H9 (cell line): Measurements from ENCODE around the gene SNX1. TPM values are rescaled to one million over a fixed set of nuclear protein-coding genes. Genes with fewer than 3 reads are reported as not detected.

Experiments used
- DNase-seq: peaks from one replicate; pipeline ENCODE4 v3.0.0-alpha.2; 2017
- H2AFZ ChIP-seq: one replicate; pipeline ENCODE4 v1.6.1; 2013; ENCODE audit warnings: mild to moderate bottlenecking, low read length, control low read depth, moderate library complexity
- H2AK5ac ChIP-seq: 2 replicates; pipeline ENCODE4 v1.6.1; 2013; ENCODE audit warnings: low read length, control low read depth, mixed read lengths; ENCODE audit not compliant: insufficient read length
- H2BK120ac ChIP-seq: one replicate; pipeline ENCODE4 v1.6.1; 2013; ENCODE audit warnings: low read depth, mild to moderate bottlenecking, low read length, control low read depth, inconsistent platforms; ENCODE audit not compliant: poor library complexity, severe bottlenecking
- H2BK12ac ChIP-seq: 2 replicates; pipeline ENCODE4 v1.6.1; 2013; ENCODE audit warnings: low read length, control low read depth, mixed read lengths, low read depth; ENCODE audit not compliant: insufficient read length
- H2BK15ac ChIP-seq: 2 replicates; pipeline ENCODE4 v1.6.1; 2013; ENCODE audit warnings: low read depth, low read length, control low read depth
- H2BK20ac ChIP-seq: one replicate; pipeline ENCODE4 v1.6.1; 2013; ENCODE audit warnings: low read depth, mild to moderate bottlenecking, low read length, control low read depth, inconsistent platforms; ENCODE audit not compliant: poor library complexity, severe bottlenecking
- H2BK5ac ChIP-seq: 2 replicates; pipeline ENCODE4 v1.6.1; 2013; ENCODE audit warnings: low read length, control low read depth, mixed read lengths; ENCODE audit not compliant: insufficient read length
- H3K14ac ChIP-seq: 2 replicates; pipeline ENCODE4 v1.6.1; 2013; ENCODE audit warnings: low read length, control low read depth; ENCODE audit not compliant: insufficient read depth
- H3K18ac ChIP-seq: 2 replicates; pipeline ENCODE4 v1.6.1; 2013; ENCODE audit warnings: low read depth, mild to moderate bottlenecking, mixed read lengths, low read length, control low read depth; ENCODE audit not compliant: insufficient read length
- H3K23ac ChIP-seq: 2 replicates; pipeline ENCODE4 v1.6.1; 2013; ENCODE audit warnings: low read length, control low read depth, mixed read lengths, low read depth; ENCODE audit not compliant: insufficient read length
- H3K23me2 ChIP-seq: 2 replicates; pipeline ENCODE4 v1.6.1; 2013; ENCODE audit warnings: low read depth, mild to moderate bottlenecking, mixed read lengths, low read length, control low read depth; ENCODE audit not compliant: insufficient read length, poor library complexity, severe bottlenecking
- H3K27ac ChIP-seq: 2 replicates; pipeline ENCODE4 v1.5.1; 2013; ENCODE audit warnings: low read length, control low read depth, mixed read lengths, low read depth; ENCODE audit not compliant: insufficient read length
- H3K27me3 ChIP-seq: 2 replicates; pipeline ENCODE4 v1.6.1; 2013; ENCODE audit warnings: low read length, control low read depth, inconsistent platforms; ENCODE audit not compliant: insufficient read depth
- H3K4ac ChIP-seq: 2 replicates; pipeline ENCODE4 v1.6.1; 2013; ENCODE audit warnings: low read depth, mild to moderate bottlenecking, control low read depth, inconsistent platforms, low read length, moderate library complexity
- H3K4me1 ChIP-seq: 2 replicates; pipeline ENCODE4 v1.6.1; 2013; ENCODE audit warnings: low read length, control low read depth, inconsistent platforms; ENCODE audit not compliant: insufficient read depth
- H3K4me2 ChIP-seq: 2 replicates; pipeline ENCODE4 v1.6.1; 2013; ENCODE audit warnings: low read length, control low read depth, mixed read lengths; ENCODE audit not compliant: insufficient read length, insufficient read depth
- H3K56ac ChIP-seq: 2 replicates; pipeline ENCODE4 v1.6.1; 2013; ENCODE audit warnings: low read depth, mild to moderate bottlenecking, mixed read lengths, low read length, control low read depth; ENCODE audit not compliant: insufficient read length
- H3K79me1 ChIP-seq: 2 replicates; pipeline ENCODE4 v1.6.1; 2013; ENCODE audit warnings: low read depth, mild to moderate bottlenecking, moderate library complexity, low read length, control low read depth, inconsistent platforms; ENCODE audit not compliant: insufficient read depth, poor library complexity, severe bottlenecking
- H3K79me2 ChIP-seq: 2 replicates; pipeline ENCODE4 v1.6.1; 2013; ENCODE audit warnings: low read length, control low read depth, inconsistent platforms; ENCODE audit not compliant: insufficient read depth
- H3K9ac ChIP-seq: 2 replicates; pipeline ENCODE4 v1.6.1; 2013; ENCODE audit warnings: low read length, control low read depth, mixed read lengths; ENCODE audit not compliant: insufficient read length; ENCODE audit errors: extremely low read depth
- H3K9me3 ChIP-seq: one replicate; pipeline ENCODE4 v1.6.1; 2013; ENCODE audit warnings: low read depth, low read length, inconsistent platforms; ENCODE audit not compliant: control insufficient read depth
- H3T11ph ChIP-seq: one replicate; pipeline ENCODE4 v1.6.1; 2013; ENCODE audit warnings: mild to moderate bottlenecking, low read length, control low read depth, inconsistent platforms
- H4K20me1 ChIP-seq: one replicate; pipeline ENCODE4 v1.6.1; 2013; ENCODE audit not compliant: control insufficient read depth, insufficient read length, insufficient read depth
- H4K5ac ChIP-seq: 2 replicates; pipeline ENCODE4 v1.6.1; 2013; ENCODE audit warnings: low read depth, mild to moderate bottlenecking, mixed read lengths, low read length, control low read depth; ENCODE audit not compliant: insufficient read length
- H4K8ac ChIP-seq: replicated peaks from 2 replicates; pipeline ENCODE4 v1.6.1; 2013; ENCODE audit warnings: low read length, control low read depth, mixed read lengths, low read depth; ENCODE audit not compliant: insufficient read length
- H4K91ac ChIP-seq: 2 replicates; pipeline ENCODE4 v1.6.1; 2013; ENCODE audit warnings: low read depth, mild to moderate bottlenecking, moderate library complexity, mixed read lengths, low read length, control low read depth; ENCODE audit not compliant: insufficient read length
- H3K27ac Mint-ChIP-seq, 3 experiments: 2 replicates in 2 of 3; 3 replicates in 1 of 3; pipeline ENCODE4 v1.8.0; 2020 to 2021; ENCODE audit warnings: mixed read lengths in 3 of 3, mild to moderate bottlenecking in 1 of 3, moderate library complexity in 1 of 3
- H3K27me3 Mint-ChIP-seq: 2 replicates; pipeline ENCODE4 v1.8.0; 2021; ENCODE audit warnings: low read depth, mild to moderate bottlenecking, moderate library complexity, mixed read lengths
- H3K36me3 Mint-ChIP-seq, 3 experiments: 2 replicates in 2 of 3; 3 replicates in 1 of 3; pipeline ENCODE4 v1.8.0; 2020 to 2021; ENCODE audit warnings: low read depth in 3 of 3, mixed read lengths in 3 of 3; ENCODE audit not compliant: insufficient read depth in 1 of 3
- H3K4me1 Mint-ChIP-seq, 2 experiments: 2 replicates each; pipeline ENCODE4 v1.8.0; 2020; ENCODE audit warnings: mixed read lengths in 2 of 2
- H3K4me3 Mint-ChIP-seq, 2 experiments: 2 replicates in 1 of 2; 3 replicates in 1 of 2; pipeline ENCODE4 v1.8.0; 2020 to 2021; ENCODE audit warnings: mild to moderate bottlenecking in 2 of 2, mixed read lengths in 2 of 2, moderate library complexity in 1 of 2
- H3K9me3 Mint-ChIP-seq, 2 experiments: 2 replicates in 1 of 2; 3 replicates in 1 of 2; pipeline ENCODE4 v1.8.0; 2020; ENCODE audit warnings: mild to moderate bottlenecking in 2 of 2, mixed read lengths in 2 of 2, moderate library complexity in 1 of 2
- WGBS: extraction: QIAGEN DNeasy Blood & Tissue Kit; methylation state at CpG from one replicate; pipeline ENCODE4 v1.1.7; 2013; ENCODE audit warnings: missing lambda C conversion rate, low lambda C conversion rate, mixed read lengths; ENCODE audit not compliant: insufficient read length; ENCODE audit errors: extremely low coverage; 5-methylcytosine and 5-hydroxymethylcytosine counted together
- total RNA-seq: library from RNA; stranded (reverse); gene quantifications from 2 replicates; pipeline ENCODE4 v1.2.1, GENCODE V29; 2021
- TF ChIP-seq, protein P1 (sequence below): fragments of 200-600 bp; sonication (generic); conservative IDR thresholded peaks from 3 replicates; pipeline ENCODE4 v1.8.0; 2021; ENCODE audit warnings: antibody characterized with exemption, mild to moderate bottlenecking

SNX1 gene
- total RNA-seq, 1 experiment from 2014 or later: 58.8 TPM

DNA sequence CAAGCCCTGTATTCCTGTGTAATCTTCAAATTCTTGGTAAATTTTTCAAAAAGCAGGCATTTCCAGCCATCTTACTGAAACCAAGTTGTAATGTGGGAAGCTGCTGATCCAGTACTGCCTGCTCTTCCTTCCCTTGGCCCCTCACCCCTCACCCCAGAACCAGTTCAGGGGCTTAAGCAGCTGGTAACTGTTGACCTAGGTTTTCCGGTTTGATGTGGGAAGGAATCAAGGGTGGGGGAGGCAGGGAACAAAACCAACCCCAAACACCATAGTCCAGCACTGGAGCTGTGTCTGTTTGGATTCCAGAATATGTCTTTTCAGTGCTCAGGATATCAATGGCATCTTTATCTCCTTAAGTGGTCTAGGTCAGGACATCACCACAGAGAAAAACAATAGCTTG, 26.7 kb downstream of the SNX1 start:
- H3K27me3 ChIP-seq: no peaks in the 10 kb centered on the region
- H3K4ac ChIP-seq: no peak overlapping the region
- no peaks in the 10 kb centered on the region for H4K20me1 ChIP-seq
- no peak for DNase-seq
- Mint-ChIP-seq H3K36me3 (peaks cover 5 to 56% (median 30%) of the 10 kb centered on the region in 3 experiments; a peak in 6 of 7 replicates), H3K27ac (no peak overlapping the region), H3K9me3 (no peaks in the 10 kb centered on the region), H3K4me1 (no peaks in the 10 kb centered on the region), H3K4me3 (no peak overlapping the region), H3K27me3 (no peaks in the 10 kb centered on the region)
- no peak overlapping the region for H2BK20ac ChIP-seq
- H3K79me1 ChIP-seq: no peaks in the 10 kb centered on the region
- no peaks in the 10 kb centered on the region for H3K79me2 ChIP-seq
- no peak overlapping the region for H2BK15ac ChIP-seq
- H3K27ac ChIP-seq: no peak overlapping the region
- no peak overlapping the region for H3K14ac ChIP-seq
- no peak overlapping the region for H2BK5ac ChIP-seq
- H3K18ac ChIP-seq: no peak overlapping the region
- no peak overlapping the region for H3K23ac ChIP-seq
- H2AFZ ChIP-seq: no peak overlapping the region
- TF ChIP-seq, protein P1, sequence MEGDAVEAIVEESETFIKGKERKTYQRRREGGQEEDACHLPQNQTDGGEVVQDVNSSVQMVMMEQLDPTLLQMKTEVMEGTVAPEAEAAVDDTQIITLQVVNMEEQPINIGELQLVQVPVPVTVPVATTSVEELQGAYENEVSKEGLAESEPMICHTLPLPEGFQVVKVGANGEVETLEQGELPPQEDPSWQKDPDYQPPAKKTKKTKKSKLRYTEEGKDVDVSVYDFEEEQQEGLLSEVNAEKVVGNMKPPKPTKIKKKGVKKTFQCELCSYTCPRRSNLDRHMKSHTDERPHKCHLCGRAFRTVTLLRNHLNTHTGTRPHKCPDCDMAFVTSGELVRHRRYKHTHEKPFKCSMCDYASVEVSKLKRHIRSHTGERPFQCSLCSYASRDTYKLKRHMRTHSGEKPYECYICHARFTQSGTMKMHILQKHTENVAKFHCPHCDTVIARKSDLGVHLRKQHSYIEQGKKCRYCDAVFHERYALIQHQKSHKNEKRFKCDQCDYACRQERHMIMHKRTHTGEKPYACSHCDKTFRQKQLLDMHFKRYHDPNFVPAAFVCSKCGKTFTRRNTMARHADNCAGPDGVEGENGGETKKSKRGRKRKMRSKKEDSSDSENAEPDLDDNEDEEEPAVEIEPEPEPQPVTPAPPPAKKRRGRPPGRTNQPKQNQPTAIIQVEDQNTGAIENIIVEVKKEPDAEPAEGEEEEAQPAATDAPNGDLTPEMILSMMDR: no peak
- H4K91ac ChIP-seq: no peak overlapping the region
- no peaks in the 10 kb centered on the region for H3K4me1 ChIP-seq
- H3K9ac ChIP-seq: no peak overlapping the region
- H3T11ph ChIP-seq: no peak overlapping the region
- H3K4me2 ChIP-seq: no peak overlapping the region
- no peak overlapping the region for H4K5ac ChIP-seq
- WGBS: no CpG with 5 or more reads among the region's 1 CpG
- H2BK12ac ChIP-seq: no peak overlapping the region
- no peak overlapping the region for H3K56ac ChIP-seq
- H3K9me3 ChIP-seq: no peaks in the 10 kb centered on the region
- no peaks in the 10 kb centered on the region for H3K23me2 ChIP-seq
- no peak overlapping the region for H2BK120ac ChIP-seq
- no peak overlapping the region for H2AK5ac ChIP-seq
- H4K8ac ChIP-seq: no peak overlapping the region
